GM19023 (cell line): ENCODE results near the gene SLC22A8.
"Not testable (repeated sequence)": the region's sequence is repeated elsewhere in the genome, so short reads cannot be mapped to it uniquely, and the experiment has no call there.

ENCODE experiments used
- ATAC-seq: cut with Tn5 transposase; IDR thresholded peaks from one replicate; pipeline ENCODE4 v1.9.1; 2021; ENCODE audit warnings: mild to moderate bottlenecking, moderate library complexity; ENCODE audit not compliant: unreplicated experiment

SLC22A8 gene, protein sequence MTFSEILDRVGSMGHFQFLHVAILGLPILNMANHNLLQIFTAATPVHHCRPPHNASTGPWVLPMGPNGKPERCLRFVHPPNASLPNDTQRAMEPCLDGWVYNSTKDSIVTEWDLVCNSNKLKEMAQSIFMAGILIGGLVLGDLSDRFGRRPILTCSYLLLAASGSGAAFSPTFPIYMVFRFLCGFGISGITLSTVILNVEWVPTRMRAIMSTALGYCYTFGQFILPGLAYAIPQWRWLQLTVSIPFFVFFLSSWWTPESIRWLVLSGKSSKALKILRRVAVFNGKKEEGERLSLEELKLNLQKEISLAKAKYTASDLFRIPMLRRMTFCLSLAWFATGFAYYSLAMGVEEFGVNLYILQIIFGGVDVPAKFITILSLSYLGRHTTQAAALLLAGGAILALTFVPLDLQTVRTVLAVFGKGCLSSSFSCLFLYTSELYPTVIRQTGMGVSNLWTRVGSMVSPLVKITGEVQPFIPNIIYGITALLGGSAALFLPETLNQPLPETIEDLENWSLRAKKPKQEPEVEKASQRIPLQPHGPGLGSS

DNA sequence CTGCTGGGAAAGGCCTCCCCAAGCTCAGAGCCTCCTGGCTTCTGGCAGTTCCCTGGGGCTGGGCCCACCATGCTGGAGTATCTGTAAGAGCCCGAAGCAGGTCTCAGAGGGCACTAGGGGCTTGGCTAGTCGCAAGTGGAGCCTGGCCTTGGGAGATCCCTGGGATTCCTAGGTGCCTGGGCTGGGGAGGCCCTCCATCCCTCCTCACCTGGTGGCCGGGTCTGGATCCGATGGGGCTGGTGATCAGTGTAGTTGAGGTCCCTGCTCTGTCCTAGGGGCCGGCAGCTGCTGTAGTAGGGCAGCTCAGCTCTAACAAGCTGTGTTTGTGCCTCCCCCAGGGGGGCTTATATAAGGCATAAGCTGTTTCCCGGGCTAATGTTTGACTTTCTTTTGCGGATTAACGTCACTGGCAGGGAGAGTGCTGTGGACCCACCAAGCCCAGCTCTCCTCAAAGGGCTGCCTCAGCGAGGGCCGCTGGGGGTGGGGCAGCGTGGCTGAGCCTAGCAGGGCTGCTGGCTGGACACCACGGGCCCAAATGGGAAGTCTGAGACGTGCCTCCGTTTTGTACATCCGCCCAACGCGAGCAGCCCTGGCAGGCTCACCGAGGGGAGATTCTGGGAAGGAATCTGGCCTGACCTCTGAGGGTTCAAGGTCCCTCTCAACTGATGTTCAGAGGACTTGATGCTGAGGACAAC is at the start of gene SLC22A8:
Gene SLC22A8 (minus strand): TSS at position 321 of the 695 bp plus-strand sequence. CDS start 883 bp downstream, outside the sequence.
- no peak for ATAC-seq

DNA sequence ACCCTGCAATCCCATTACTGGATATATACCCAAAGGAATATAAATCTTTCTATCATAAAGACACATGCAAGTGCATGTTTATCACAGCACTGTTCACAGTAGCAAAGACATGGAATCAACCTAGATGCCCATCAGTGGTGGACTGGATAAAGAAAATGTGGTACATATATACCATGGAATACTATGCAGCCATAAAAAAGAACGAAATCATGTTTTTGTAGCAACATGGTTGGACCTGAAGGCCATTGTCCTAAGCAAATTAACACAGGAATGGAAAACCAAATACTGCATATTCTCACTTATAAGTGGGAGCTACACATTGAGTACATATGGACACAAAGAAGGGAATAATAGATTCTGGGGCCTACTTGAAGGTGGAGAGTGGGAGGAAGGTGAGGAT is 30.6 kb upstream of the SLC22A8 start:
- ATAC-seq = not testable (repeated sequence)

DNA sequence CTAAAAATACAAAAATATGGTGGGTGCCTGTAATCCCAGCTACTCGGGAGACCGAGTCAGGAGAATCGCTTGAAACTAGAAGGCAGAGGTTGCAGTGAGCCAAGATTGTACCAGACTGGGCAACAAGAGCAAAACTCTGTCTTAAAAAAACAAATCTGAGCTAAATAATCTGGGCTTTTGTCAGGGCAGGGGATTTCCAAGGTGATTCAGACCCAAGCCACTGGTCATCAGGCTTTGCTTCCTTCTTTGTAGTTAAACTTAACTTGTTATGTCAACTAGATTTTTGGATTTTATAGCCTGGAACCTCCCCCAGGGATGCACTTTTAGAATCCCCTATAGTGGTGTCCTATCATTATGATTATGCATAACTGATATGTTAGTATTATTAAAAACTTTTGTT is 27.0 kb upstream of the SLC22A8 start:
- no peak for ATAC-seq

DNA sequence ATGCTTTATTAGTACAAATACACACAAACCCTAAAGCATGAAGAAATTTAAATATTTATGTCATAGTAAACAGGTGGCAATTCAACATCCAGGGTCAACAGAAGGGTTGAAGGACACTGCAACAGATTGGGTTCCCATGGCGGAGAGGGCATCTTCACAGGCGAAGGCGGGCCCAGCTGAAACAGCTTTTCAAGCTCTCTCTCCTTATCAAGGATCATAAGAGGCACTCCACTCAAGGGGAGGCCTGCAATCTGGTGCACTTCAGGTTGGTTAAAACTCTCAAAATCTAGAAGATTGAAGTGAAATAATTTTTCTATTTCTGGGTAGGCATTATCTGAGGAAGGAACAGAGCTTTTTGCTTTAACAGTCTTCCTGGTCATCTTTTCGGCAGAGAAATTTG is 16.8 kb upstream of the SLC22A8 start:
- ATAC-seq = no peak

DNA sequence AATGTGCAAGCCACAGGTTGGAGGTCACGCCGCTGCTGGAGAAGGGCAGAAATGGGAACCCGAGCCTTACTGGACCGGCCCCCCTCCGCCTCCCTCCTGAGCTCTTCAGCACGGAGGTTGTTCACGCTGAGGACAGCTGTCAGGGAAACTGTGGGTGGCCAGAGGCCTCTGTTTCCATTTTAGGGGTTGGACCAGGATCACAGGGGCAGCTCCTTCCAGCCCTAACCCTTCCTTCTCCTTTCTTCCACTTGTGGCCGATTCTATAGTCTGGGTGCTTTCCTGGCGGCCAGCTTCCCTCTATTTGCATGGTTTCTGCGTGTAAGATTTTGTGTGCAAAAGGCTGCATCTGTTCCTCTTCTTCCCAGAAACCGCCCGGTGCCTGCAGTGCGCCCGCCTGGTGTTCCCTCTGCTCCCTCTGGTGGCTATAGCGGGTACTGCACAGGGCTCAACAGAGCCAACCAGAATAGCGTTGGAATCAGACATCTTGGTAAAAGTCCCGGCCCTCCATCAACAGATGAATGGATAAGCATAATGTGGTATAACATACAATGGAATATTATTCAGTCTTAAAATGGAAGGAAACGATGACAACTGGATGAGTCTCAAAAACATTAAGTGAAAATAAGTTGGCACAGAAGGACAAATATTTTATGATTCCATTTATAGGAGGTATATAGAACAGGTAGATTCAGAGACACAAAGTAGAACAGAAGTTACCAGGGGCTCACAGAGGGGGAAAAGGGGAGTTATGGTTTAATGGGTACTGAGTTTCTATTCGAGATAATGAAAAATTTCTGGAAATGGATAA is 8.4 kb upstream of the SLC22A8 start:
- no peak for ATAC-seq

DNA sequence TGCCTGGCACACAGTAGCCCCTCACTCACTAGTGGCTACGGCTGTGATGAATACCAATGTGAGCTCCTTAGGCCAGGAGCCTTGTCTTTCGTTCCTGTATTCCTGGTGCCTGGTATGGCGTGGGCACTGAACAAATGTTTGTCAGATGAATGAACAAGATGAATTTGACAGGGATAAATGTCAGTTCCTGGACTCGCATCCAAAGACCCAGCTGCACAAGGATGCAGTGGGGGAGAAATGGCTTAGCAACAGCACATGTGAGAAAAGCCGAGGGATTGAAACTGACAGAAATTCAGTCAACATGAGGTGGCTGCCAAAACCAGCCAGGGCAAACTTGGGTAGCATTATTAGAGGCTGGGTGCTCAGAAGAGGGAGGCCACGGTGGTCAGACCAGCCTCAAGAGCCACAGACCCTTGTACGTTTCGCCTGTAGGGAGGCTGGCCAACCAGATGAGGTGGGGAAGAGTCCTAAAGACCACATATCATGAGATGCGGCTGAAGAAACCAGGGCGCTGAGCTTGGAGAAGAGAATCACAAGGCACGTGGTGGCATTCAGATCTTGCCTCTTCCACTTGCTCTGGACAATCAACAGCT is 7.7 kb upstream of the SLC22A8 start:
- ATAC-seq = no peak

DNA sequence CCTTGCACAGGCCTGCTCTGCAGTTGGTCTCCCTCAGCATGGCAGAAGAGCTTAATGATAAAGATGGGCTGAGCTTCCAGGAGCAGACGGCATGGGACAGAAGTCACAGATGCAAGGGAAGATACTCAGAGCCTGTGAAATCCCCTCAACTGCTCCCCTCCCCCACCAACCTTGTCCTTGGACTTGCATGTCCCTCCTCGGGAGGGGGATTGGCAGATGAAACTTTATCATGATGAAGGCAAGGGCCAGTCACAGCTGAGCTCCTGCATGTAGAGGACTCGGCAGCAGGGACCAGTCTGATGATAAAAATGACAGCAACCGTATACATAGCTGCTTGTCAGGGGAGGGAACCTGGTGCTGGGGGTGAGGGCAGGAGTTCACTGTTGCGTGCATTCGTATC is 6.8 kb upstream of the SLC22A8 start:
- ATAC-seq = no peak

DNA sequence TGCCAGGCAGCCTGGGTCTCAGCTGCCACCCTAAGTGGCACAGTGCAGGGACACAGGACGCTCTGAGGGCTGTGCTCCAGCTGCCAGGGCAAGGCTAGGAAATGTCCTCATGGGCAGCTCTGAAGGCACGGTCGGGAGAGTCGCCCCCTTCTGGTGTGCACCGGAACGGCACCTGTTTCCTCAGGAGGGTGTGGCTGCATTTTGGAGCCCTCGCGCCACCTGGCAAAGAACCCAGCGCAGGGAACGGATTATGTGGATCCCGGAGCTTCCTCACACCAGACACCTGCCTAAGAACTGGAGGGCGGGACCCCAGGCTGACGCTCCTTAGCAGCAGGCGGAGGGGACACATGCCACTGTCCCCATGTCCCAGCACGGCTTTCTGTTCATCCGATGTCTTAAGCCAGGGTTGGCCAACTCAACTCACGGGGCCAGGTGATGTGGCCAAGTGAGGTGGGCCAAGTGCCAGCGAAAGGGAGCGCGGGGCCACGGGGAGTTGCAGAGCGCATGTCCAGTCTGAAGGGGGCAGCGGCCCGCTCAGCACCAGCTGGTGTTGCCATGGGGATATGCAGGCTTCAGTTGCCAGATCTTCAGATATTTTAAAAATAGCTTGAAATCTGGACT is 5.1 kb upstream of the SLC22A8 start:
- ATAC-seq = no peak

DNA sequence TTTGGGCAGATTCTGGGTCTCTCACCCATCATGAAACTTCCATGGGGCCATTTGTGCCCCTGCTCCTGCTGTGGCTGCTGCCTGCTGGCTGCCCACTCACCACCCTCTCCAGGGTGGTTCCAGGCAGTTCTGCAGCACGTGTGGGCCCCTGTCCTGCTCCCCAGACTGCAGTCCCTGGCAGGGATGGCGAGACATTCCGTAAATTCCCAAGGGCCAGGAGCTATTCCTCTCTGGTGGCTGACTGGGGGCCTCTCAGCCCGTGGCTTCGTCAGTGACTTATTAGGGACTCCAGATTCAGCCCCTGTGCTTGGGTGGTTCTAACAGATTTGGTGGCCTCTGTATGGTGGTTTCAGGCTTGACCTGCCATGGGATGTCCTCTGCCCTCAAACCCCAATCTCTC is 3.9 kb upstream of the SLC22A8 start:
- no peak for ATAC-seq

DNA sequence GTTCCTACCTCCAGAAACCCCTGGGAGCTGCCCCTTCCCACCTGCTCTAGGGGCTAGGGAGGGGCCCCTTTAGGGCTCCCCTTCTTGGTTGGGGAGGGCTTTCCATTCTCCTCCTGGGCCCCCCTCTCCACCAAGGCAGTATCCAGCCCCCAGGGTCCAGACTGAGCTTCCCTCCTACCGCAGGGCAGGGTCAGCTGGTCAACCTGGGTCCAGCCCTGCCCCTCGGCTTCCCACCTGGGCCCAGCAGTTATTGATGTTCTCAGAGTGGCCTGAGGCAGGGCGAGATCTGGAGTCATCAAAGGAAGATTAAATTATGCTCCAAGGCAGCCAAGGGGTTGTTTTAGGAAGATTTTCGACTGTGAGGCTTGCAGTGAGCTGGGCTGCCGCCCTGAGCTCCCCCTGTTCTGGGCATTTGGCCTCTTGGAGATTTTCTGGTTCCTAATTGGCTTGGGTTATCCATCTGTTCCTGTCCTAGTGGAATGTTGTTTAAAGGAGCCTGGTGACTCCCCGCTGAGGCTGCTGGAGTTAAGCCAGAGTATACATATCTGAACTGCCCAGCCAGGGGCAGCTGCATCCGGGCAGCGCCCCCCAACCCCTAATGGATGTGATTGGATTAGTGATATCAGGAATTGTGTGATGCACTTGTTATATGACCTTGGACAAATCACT is 1.8 kb upstream of the SLC22A8 start:
- ATAC-seq = no peak

DNA sequence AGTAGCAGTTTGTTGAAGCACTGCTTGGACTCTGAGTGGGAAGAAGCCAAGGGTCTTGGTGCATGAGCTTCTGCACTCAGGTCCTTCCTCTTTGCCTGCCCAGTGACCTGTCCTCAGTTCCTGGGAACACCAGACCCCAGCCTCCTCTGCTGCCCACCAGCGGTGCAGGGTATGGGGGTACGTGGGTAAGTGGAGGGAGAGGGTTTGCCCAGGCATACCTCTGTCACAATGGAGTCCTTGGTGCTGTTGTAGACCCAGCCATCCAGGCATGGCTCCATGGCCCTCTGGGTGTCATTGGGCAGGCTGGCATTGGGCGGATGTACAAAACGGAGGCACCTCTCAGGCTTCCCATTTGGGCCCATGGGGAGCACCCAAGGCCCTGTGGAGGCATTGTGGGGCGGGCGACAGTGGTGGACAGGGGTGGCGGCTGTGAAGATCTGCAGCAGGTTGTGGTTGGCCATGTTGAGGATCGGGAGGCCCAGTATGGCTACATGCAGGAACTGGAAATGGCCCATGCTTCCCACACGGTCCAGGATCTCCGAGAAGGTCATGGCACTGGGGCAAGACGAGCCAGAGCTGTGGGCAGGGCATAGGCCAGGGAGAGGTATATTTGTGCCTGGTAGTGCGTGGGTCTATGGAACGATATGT is 1.1 kb downstream of the SLC22A8 start:
- ATAC-seq = no peak

DNA sequence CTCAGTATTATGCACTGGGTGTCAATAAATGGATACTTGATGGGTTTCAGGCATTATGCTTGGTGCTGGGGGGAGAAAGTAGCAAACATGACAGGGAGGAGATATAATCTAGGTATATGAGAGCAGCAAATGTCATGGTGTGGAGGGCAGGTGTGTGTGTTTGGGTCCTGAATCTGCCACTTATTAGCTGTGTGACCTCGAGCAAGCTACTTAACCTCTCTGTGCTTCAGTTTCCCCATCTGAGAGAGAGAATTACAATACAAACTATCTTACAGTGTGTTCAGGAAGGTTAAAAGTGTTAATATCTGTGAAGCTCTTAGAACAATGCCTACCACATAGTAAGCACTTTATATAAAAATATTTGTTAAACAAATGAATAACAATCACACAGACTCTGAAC is 2.8 kb downstream of the SLC22A8 start:
- no peak for ATAC-seq

DNA sequence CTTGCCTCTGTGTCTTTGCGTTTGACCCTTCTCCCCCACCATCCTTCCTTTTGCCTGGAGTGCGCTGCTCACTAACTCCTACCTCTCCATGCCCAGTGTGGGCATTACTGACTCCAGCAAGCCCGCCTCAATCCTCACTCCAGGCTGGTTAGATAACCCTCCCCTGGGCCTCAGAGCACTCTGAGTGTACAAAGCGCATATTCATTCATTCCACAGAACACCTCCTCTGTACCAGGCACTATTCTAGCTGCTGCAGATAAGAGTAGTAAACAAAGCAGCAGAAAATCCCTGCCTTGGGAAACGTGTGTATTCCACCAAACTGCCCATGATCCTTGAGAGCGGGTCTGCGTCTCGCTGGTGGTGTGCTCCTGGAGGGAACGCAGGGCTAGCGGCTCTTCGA is 3.2 kb downstream of the SLC22A8 start:
- ATAC-seq = no peak

DNA sequence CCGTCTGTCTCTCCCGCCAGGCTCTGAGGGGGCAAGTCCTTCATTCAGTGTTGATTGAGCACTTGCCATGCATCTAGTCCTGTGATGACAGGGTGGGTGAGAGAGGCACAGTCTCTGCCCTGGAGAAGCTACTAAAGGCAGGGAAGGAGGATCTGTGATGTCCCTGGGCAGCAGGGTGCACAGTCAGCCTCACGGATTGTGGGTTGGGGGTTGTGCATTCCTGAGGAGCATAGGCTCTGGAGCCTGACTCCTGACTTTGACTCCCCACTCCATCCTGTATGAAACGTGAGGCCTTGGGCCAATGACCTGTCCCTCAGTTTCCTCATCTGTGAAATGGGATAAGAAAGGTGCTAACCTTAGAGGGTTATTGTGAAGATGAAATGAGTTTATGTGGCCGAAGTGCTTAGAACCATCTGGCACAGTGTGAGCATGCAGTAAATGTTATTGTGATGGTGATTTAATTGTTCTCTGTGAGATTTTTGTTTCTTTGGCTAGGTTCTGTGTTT is 4.7 kb downstream of the SLC22A8 start:
- ATAC-seq = no peak

DNA sequence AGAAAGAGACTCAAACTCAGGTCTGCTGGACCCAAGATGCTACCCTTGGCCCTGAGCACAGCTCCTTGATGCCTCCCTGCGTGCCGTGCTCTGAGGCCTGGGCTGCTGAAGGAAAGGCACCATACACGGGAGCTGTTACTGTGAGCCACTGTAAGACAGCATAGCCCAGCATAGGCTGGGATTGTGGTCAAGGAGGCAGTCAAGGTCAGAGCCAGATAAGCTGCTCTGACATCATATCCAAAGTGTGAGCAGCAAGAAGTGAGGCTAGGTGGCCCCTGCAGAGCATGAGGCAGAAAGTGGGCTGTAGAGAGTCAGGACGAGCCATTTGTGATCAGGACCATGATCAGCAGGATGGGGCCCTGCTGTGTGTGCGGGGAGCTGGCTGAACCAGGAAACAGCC is 7.7 kb downstream of the SLC22A8 start:
- ATAC-seq = no peak

DNA sequence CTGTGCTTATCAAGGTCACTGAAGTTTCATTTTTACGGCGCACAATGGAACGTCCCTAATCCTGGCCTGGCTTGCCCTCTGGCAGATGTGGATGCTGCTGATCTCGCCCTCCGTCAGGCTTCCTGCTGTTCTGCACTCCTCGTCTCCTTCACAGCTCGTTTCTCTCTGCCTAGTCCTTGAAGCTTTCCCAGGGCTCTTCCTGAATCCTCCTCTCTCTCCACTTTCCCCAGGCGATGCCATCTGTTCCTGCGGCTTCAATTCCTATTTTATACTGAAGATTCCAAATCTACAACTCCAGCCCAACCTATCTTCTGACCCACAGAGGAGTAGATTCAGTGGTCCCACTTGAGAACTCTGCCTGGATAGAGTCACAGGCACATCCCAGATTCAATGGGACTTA is 14.2 kb downstream of the SLC22A8 start:
- ATAC-seq = no peak

DNA sequence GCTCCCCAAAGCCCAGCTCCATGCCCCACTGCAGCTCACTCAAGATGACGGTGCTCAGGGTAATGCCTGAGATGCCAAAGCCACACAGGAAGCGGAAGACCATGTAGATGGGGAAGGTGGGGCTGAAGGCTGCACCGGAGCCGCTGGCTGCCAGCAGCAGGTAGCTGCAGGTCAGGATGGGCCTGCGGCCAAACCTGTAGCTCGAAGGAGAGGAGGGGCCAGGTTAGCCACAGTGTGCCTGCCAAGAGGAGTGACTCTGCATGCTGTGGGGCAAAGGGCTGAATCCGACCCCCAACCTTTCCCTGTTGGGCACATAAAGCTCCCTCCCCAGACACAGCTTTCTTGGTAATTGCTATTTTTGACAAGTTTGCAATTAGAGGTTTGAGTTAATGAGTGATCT is 16.0 kb downstream of the SLC22A8 start:
- no peak for ATAC-seq

DNA sequence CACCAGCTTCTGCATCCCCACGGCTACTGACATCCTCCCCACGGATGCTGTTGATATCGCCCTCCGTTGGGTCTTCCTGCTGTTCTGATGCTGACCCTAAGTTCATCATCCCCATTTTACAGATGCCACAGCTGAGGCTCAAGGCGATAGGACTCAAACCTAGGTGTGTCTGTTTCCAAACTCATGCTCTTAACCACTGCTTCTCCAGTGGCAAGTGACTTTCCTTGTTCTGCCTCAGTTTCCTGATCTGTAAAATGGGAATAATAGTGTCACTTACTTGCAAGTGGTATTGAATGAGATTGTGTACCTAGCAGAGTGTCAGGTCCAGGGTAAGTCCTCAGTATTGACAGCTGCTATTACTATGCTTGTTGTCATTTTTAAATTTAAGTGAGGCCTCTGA is 16.5 kb downstream of the SLC22A8 start:
- ATAC-seq = no peak

DNA sequence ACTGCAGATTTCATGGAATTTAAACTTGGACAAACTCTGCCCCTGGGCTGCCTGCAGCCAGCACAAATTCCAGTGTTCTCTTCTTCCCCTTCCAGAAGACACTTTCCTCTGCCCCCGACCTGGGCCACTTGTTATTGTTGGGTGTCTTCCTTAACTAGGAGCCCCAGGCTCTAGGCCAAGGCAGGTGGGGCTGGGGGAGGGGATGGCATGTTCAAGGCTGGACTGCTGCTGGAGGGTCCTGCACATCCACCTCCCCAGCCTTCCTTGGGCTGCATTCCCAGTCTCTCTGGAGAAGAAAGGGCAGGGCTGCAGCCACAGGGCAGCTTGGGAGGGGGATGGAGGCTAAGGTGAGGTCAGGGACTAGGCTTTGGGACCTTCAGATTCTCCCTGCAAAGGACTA is 19.4 kb downstream of the SLC22A8 start:
- no peak for ATAC-seq
